Measurements from ENCODE around the gene HECTD1.
"Not testable (repeated sequence)": the region's sequence is repeated elsewhere in the genome, so short reads cannot be mapped to it uniquely, and the experiment has no call there.

HECTD1 gene

GRCh38 chr14:31139301-31139847 lies 68.2 kb downstream of the HECTD1 start:
- no peak for DNase-seq (ENCODE audit: low spot score)

- DNase-seq (ENCODE audit: low spot score): peak; percentile 14
Measured at GRCh38 chr14:31138301-31138700, 69.3 kb downstream of the HECTD1 start.

GRCh38 chr14:31137214-31137889 lies 70.2 kb downstream of the HECTD1 start:
- DNase-seq (ENCODE audit: low spot score): no peak

- no peak for DNase-seq (ENCODE audit: low spot score)
Measured at GRCh38 chr14:31133133-31133532, 74.5 kb downstream of the HECTD1 start.

GRCh38 chr14:31128601-31129526 lies 78.7 kb downstream of the HECTD1 start:
- DNase-seq (ENCODE audit: low spot score): no peak

GRCh38 chr14:31127690-31128089 lies 79.9 kb downstream of the HECTD1 start:
- no peak for DNase-seq (ENCODE audit: low spot score)

GRCh38 chr14:31126680-31127079 lies 80.9 kb downstream of the HECTD1 start:
- no peak for DNase-seq (ENCODE audit: low spot score)

- DNase-seq (ENCODE audit: low spot score): no peak
Measured at GRCh38 chr14:31125231-31125630, 82.4 kb downstream of the HECTD1 start.

- DNase-seq (ENCODE audit: low spot score): no peak
Measured at GRCh38 chr14:31124197-31124596, 83.4 kb downstream of the HECTD1 start.

- no peak for DNase-seq (ENCODE audit: low spot score)
Measured at GRCh38 chr14:31122921-31123320, 84.7 kb downstream of the HECTD1 start.

GRCh38 chr14:31122098-31122611 lies 85.4 kb downstream of the HECTD1 start:
- no peak for DNase-seq (ENCODE audit: low spot score)

GRCh38 chr14:31118892-31119291 lies 88.7 kb downstream of the HECTD1 start:
- peak; percentile 3 for DNase-seq (ENCODE audit: low spot score)

- DNase-seq (ENCODE audit: low spot score): no peak
Measured at GRCh38 chr14:31113794-31114193, 93.8 kb downstream of the HECTD1 start.

GRCh38 chr14:31110872-31111271 lies 96.7 kb downstream of the HECTD1 start:
- no peak for DNase-seq (ENCODE audit: low spot score)

GRCh38 chr14:31109257-31109656 lies 98.3 kb downstream of the HECTD1 start:
- DNase-seq (ENCODE audit: low spot score): no peak

- DNase-seq (ENCODE audit: low spot score): no peak
Measured at GRCh38 chr14:31106768-31107167, 100.8 kb downstream of the HECTD1 start.

GRCh38 chr14:31097081-31097480 lies 110.5 kb downstream of the HECTD1 start:
- DNase-seq (ENCODE audit: low spot score): no peak

- no peak for DNase-seq (ENCODE audit: low spot score)
Measured at GRCh38 chr14:31096255-31096654, 111.3 kb downstream of the HECTD1 start.

- DNase-seq (ENCODE audit: low spot score): not testable (repeated sequence)
Measured at GRCh38 chr14:31095817-31096216, 111.8 kb downstream of the HECTD1 start.

- not testable (repeated sequence) for DNase-seq (ENCODE audit: low spot score)
Measured at GRCh38 chr14:31093884-31094839, 113.4 kb downstream of the HECTD1 start.

- DNase-seq (ENCODE audit: low spot score): no peak
Measured at GRCh38 chr14:31092160-31092708, 115.4 kb downstream of the HECTD1 start.

Measured in GM03348 (cell line).